HEK293 (cell line): ENCODE data around the gene SLC7A10.

Experiments
- CTCF ChIA-PET: fragments of 350-600 bp; formaldehyde crosslinking; extraction: SDS; loops from one replicate; lab custom pipeline; 2021; ENCODE audit warnings: antibody characterized with exemption; lab: Yijun Ruan, JAX
- POLR2A ChIA-PET: fragments of 300-600 bp; formaldehyde crosslinking; extraction: SDS; loops from one replicate; lab custom pipeline; 2020; ENCODE audit warnings: antibody characterized with exemption, inconsistent platforms; lab: Yijun Ruan, JAX
- H3K27ac ChIP-seq: fragments of 200-500 bp; sonication (Bioruptor generic); 2 replicates; pipeline ENCODE4 v1.5.1; 2014; ENCODE audit warnings: low read depth, low read length, control low read depth, inconsistent platforms; ENCODE audit errors: extremely low read depth
- H3K36me3 ChIP-seq, 2 experiments: fragments of 200-500 bp in 1 of 2; sonication (Bioruptor generic) in 1 of 2; 1 replicate in 1 of 2; 2 replicates in 1 of 2; pipeline ENCODE4 v1.5.1; 2014 to 2017; ENCODE audit warnings: inconsistent platforms in 2 of 2, low read length in 2 of 2; ENCODE audit not compliant: control insufficient read depth in 2 of 2, insufficient read depth in 1 of 2
- H3K4me1 ChIP-seq: fragments of 200-500 bp; sonication (Bioruptor generic); 2 replicates; pipeline ENCODE4 v1.5.1; 2014; ENCODE audit warnings: mild to moderate bottlenecking, low read length, inconsistent platforms; ENCODE audit not compliant: control insufficient read depth, insufficient read depth
- H3K4me3 ChIP-seq: 2 replicates; pipeline ENCODE4 v1.5.1; 2011; ENCODE audit warnings: low read depth, mild to moderate bottlenecking, control low read depth, low read length, moderate library complexity
- H3K9me3 ChIP-seq: fragments of 200-500 bp; sonication (Bioruptor generic); 2 replicates; pipeline ENCODE4 v1.5.1; 2014; ENCODE audit warnings: low read depth, low read length, inconsistent platforms; ENCODE audit not compliant: control insufficient read depth, insufficient read depth
- BCL11B ChIP-seq: fragments of 450-650 bp; formaldehyde crosslinking; IDR thresholded peaks from 2 replicates; pipeline ENCODE4 v1.5.1; 2016; ENCODE audit warnings: low read depth, missing biosample characterization, missing genetic modification characterization
- GLIS1 ChIP-seq: fragments of 450-650 bp; formaldehyde crosslinking; IDR thresholded peaks from 2 replicates; pipeline ENCODE4 v1.5.1; 2016; ENCODE audit warnings: missing biosample characterization, missing genetic modification characterization
- HIC1 ChIP-seq: fragments of 450-650 bp; formaldehyde crosslinking; IDR thresholded peaks from 2 replicates; pipeline ENCODE4 v1.5.1; 2016; ENCODE audit warnings: missing biosample characterization, missing genetic modification characterization
- HOXA7 ChIP-seq: sonication (generic); formaldehyde crosslinking; IDR thresholded peaks from 2 replicates; pipeline ENCODE4 v1.8.1; 2022; ENCODE audit warnings: missing genetic modification reagents, borderline replicate concordance
- HOXC10 ChIP-seq: sonication (generic); formaldehyde crosslinking; IDR thresholded peaks from 2 replicates; pipeline ENCODE4 v1.8.1; 2023; ENCODE audit warnings: mild to moderate bottlenecking, missing genetic modification reagents
- MYNN ChIP-seq: fragments of 450-650 bp; formaldehyde crosslinking; IDR thresholded peaks from 2 replicates; pipeline ENCODE4 v1.5.1; 2016; ENCODE audit warnings: missing biosample characterization, missing genetic modification characterization, borderline replicate concordance
- SALL2 ChIP-seq: fragments of 450-650 bp; formaldehyde crosslinking; IDR thresholded peaks from 2 replicates; pipeline ENCODE4 v1.5.0; 2017; ENCODE audit warnings: missing biosample characterization, mild to moderate bottlenecking, missing genetic modification characterization, borderline replicate concordance
- TCF7L2 ChIP-seq: IDR thresholded peaks from 2 replicates; pipeline ENCODE4 v1.6.1; 2011; ENCODE audit warnings: low read depth, mild to moderate bottlenecking, inconsistent platforms, low read length, moderate library complexity, borderline replicate concordance
- ZBTB48 ChIP-seq: fragments of 450-650 bp; formaldehyde crosslinking; IDR thresholded peaks from 2 replicates; pipeline ENCODE4 v1.5.1; 2016; ENCODE audit warnings: missing biosample characterization, missing genetic modification characterization
- ZBTB7A ChIP-seq: fragments of 450-650 bp; formaldehyde crosslinking; IDR thresholded peaks from 2 replicates; pipeline ENCODE4 v1.5.1; 2016; ENCODE audit warnings: low read depth, missing biosample characterization, missing genetic modification characterization
- ZIC2 ChIP-seq: fragments of 450-650 bp; formaldehyde crosslinking; IDR thresholded peaks from 2 replicates; pipeline ENCODE4 v1.5.1; 2016; ENCODE audit warnings: missing biosample characterization, missing genetic modification characterization
- ZNF148 ChIP-seq: fragments of 450-650 bp; formaldehyde crosslinking; IDR thresholded peaks from 2 replicates; pipeline ENCODE4 v1.5.0; 2017; ENCODE audit warnings: missing biosample characterization, missing genetic modification characterization, borderline replicate concordance
- ZNF157 ChIP-seq: fragments of 450-650 bp; formaldehyde crosslinking; IDR thresholded peaks from 2 replicates; pipeline ENCODE4 v1.5.1; 2016; ENCODE audit warnings: missing biosample characterization, missing genetic modification characterization
- ZNF341 ChIP-seq: fragments of 450-650 bp; formaldehyde crosslinking; IDR thresholded peaks from 2 replicates; pipeline ENCODE4; 2016; ENCODE audit warnings: low read depth, missing biosample characterization, missing genetic modification characterization
- ZNF391 ChIP-seq: fragments of 450-650 bp; formaldehyde crosslinking; IDR thresholded peaks from 2 replicates; pipeline ENCODE4 v1.5.1; 2016; ENCODE audit warnings: low read depth, missing biosample characterization, missing genetic modification characterization, borderline replicate concordance
- ZNF423 ChIP-seq: fragments of 450-650 bp; formaldehyde crosslinking; IDR thresholded peaks from 2 replicates; pipeline ENCODE4 v1.5.1; 2016; ENCODE audit warnings: missing biosample characterization, missing genetic modification characterization
- ZNF488 ChIP-seq: fragments of 450-650 bp; formaldehyde crosslinking; IDR thresholded peaks from 2 replicates; pipeline ENCODE4 v1.5.1; 2016; ENCODE audit warnings: missing biosample characterization, missing genetic modification characterization
- ZNF518A ChIP-seq: fragments of 450-650 bp; formaldehyde crosslinking; conservative IDR thresholded peaks from 2 replicates; pipeline ENCODE4 v1.5.1; 2016; ENCODE audit warnings: low read depth, missing biosample characterization, missing genetic modification characterization
- ZNF692 ChIP-seq: fragments of 450-650 bp; formaldehyde crosslinking; IDR thresholded peaks from 2 replicates; pipeline ENCODE4 v1.5.1; 2016; ENCODE audit warnings: missing biosample characterization, missing genetic modification characterization
- TF ChIP-seq, protein P1 (sequence below): fragments of 450-650 bp; IDR thresholded peaks from 2 replicates; pipeline ENCODE4 v1.5.1; 2018; ENCODE audit warnings: missing biosample characterization, mild to moderate bottlenecking, missing genetic modification characterization

The SLC7A10 gene

GRCh38 chr19:33195645-33196347, 29.9 kb downstream of the SLC7A10 start (continued):
- TF ChIP-seq TCF7L2, result no peak
- TF ChIP-seq ZNF157 (tag by site-specific recombination), result no peak
- TF ChIP-seq HOXA7 (CRISPR knock-in tag), result 0 out of 2 replicates have a peak, but pooled peaks have one; percentile 65
- TF ChIP-seq GLIS1 (tag by site-specific recombination), result peak; percentile 49; the same call in 1 of the 2 replicates
- TF ChIP-seq ZNF692, result no peak
- TF ChIP-seq, protein P1, sequence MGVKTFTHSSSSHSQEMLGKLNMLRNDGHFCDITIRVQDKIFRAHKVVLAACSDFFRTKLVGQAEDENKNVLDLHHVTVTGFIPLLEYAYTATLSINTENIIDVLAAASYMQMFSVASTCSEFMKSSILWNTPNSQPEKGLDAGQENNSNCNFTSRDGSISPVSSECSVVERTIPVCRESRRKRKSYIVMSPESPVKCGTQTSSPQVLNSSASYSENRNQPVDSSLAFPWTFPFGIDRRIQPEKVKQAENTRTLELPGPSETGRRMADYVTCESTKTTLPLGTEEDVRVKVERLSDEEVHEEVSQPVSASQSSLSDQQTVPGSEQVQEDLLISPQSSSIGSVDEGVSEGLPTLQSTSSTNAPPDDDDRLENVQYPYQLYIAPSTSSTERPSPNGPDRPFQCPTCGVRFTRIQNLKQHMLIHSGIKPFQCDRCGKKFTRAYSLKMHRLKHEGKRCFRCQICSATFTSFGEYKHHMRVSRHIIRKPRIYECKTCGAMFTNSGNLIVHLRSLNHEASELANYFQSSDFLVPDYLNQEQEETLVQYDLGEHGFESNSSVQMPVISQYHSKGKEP (tag by site-specific recombination), result no peak
- no peak for TF ChIP-seq ZNF518A (tag by site-specific recombination)
- no peak for TF ChIP-seq ZBTB7A
- TF ChIP-seq ZIC2, result peak; percentile 80
- TF ChIP-seq ZBTB48 (tag by site-specific recombination), result no peak
- no peak for TF ChIP-seq BCL11B (tag by site-specific recombination)
- TF ChIP-seq ZNF341 (tag by site-specific recombination), result peak; percentile 87
- no peak for TF ChIP-seq HOXC10 (CRISPR knock-in tag)
- peak; percentile 66 for TF ChIP-seq ZNF423

DNA sequence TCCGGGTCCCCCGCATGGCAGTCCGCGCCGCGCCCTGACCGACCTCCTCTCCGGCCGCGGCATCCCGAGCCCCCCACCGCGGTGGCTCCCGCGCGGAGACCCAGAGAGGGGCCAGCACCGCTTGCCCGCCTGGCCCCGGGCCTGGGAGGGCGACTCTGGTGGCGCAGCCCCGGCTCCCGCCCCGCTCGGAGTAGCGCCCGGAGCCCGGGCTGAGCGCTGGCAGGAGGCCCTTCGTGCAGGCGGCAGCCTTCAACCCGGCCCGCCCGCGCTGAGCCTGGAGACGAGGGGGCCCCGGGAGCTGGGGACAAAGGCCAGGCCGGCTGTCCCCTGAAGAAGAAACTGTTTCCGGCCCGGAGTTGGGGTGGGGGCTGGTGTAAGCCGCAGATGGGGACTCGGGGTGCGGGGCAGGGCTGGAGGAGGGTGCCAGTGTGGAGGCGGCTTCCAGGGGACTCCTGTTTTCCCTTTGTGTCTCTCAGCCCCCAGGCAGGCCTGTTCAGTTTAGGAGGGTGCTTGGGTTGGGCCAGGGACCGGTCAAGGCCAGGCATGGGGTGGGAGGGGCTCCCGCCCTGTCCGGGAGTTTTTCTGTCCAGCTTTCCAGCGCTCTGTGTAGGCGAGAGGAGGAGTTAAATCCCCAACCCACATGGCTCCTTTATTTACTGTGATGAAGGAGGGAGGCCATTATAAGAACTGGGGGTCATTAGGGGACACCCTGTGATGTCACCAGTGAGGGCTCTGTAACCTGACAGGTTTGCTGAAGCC, 30.6 kb downstream of the SLC7A10 start:
- Histone ChIP-seq H3K27ac (peak overlapping the region; percentile 95), H3K4me1 (peaks cover 10% of the 10 kb centered on the region), H3K36me3 (peaks cover 28 to 36% of the 10 kb centered on the region in 2 experiments), H3K4me3 (peak overlapping the region; percentile 47), H3K9me3 (no peaks in the 10 kb centered on the region)
- POLR2A ChIA-PET, result interaction anchor here (0.9 to 5.2 kb wide), 4 partner anchors 11 to 19 kb away, joined by 4 to 30 read pairs (median 6); no protein-coding TSS in a partner anchor
- CTCF ChIA-PET, result interaction anchor here (0.8 to 12.3 kb wide), 5 partner anchors 11 to 583 kb away, joined by 3 to 154 read pairs (median 3); no protein-coding TSS in a partner anchor
- TF ChIP-seq ZNF391 (tag by site-specific recombination) (peak; percentile 45; the same call in 1 of the 2 replicates), HIC1 (tag by site-specific recombination) (no peak), MYNN (tag by site-specific recombination) (no peak), ZNF488 (tag by site-specific recombination) (no peak), SALL2 (tag by site-specific recombination) (no peak), ZIC2 (no peak), ZNF148 (tag by site-specific recombination) (no peak)
